IPS DF 6.9 (cell line): Measurements from ENCODE around the gene NPM3.

ENCODE experiments used
- DNase-seq: peaks from one replicate; pipeline ENCODE4 v3.0.0-alpha.2; 2013; ENCODE audit warnings: low read depth, low spot score
- H3K27ac ChIP-seq: one replicate; pipeline ENCODE4 v1.5.1; 2013; ENCODE audit warnings: low read length, control low read depth
- H3K27me3 ChIP-seq: 2 replicates; pipeline ENCODE4 v1.6.1; 2013; ENCODE audit warnings: mild to moderate bottlenecking, low read length; ENCODE audit not compliant: control insufficient read depth, insufficient read depth
- H3K36me3 ChIP-seq: 2 replicates; pipeline ENCODE4 v1.6.1; 2013; ENCODE audit warnings: low read length; ENCODE audit not compliant: control insufficient read depth, insufficient read depth
- H3K4me1 ChIP-seq: 2 replicates; pipeline ENCODE4 v1.6.1; 2013; ENCODE audit warnings: low read length; ENCODE audit not compliant: control insufficient read depth, insufficient read depth
- H3K4me3 ChIP-seq: 2 replicates; pipeline ENCODE4 v1.5.1; 2013; ENCODE audit warnings: mild to moderate bottlenecking, low read length
- H3K9me3 ChIP-seq: 2 replicates; pipeline ENCODE4 v1.6.1; 2013; ENCODE audit warnings: low read length, inconsistent platforms; ENCODE audit not compliant: control insufficient read depth, insufficient read depth
- WGBS: extraction: QIAGEN DNeasy Blood & Tissue Kit; methylation state at CpG from one replicate; pipeline ENCODE4 v1.1.7; 2013; ENCODE audit warnings: mixed read lengths, missing lambda C conversion rate; ENCODE audit not compliant: insufficient read length, insufficient coverage; 5-methylcytosine and 5-hydroxymethylcytosine counted together

Gene NPM3

DNA sequence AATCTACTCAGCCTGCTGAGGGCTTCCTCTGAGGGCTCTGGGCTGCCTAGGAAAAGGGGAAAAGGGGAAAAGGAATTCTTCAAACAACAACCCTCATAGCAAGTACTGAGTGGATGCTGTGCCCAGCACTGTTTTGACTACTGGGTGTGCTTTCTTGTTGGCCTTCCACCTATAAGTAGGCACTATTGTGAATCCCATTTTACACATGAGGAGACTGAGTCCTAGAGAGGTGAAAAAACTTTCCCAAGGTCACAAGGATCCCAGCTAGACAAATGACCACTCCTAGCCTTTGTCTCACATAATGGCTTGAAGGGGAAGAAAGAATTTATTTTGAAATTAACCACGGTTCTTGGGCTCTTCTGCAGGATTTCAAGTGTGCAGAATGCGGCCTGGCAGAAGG lies 24.4 kb downstream of the NPM3 start:
- H3K4me1 ChIP-seq: peaks cover 3% of the 10 kb centered on the region; the same call in 1 of the 2 replicates
- no peaks in the 10 kb centered on the region for H3K36me3 ChIP-seq
- H3K27me3 ChIP-seq: no peaks in the 10 kb centered on the region
- no peak for DNase-seq
- no peak overlapping the region for H3K27ac ChIP-seq
- no peaks in the 10 kb centered on the region for H3K9me3 ChIP-seq
- no peak overlapping the region for H3K4me3 ChIP-seq
- no CpG with 5 or more reads among the region's 2 CpGs for WGBS

DNA sequence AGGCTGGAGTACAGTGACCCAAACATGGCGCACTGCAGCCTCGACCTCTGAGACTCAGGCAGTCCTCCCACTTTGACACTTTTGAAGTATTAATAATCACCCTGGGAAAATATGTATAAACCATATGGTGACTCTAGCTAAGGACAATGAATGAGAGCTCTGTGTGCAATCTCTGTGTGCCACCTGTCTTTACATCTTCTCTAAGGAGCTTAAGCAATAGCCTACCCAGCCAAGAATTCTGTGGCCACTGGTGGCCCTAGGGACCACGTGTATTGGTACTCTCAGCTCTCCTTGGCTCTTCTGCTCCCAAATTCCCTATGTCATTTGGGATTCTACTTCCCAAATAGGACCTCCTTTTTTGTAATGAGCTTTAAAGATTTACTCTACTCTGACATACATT lies 31.0 kb downstream of the NPM3 start:
- H3K9me3 ChIP-seq: no peaks in the 10 kb centered on the region
- H3K36me3 ChIP-seq: no peaks in the 10 kb centered on the region
- no peaks in the 10 kb centered on the region for H3K27me3 ChIP-seq
- no peaks in the 10 kb centered on the region for H3K4me1 ChIP-seq
- no peak for DNase-seq
- whole genome bisulfite sequencing: no CpG with 5 or more reads among the region's 3 CpGs
- H3K4me3 ChIP-seq: no peak overlapping the region
- no peak overlapping the region for H3K27ac ChIP-seq

DNA sequence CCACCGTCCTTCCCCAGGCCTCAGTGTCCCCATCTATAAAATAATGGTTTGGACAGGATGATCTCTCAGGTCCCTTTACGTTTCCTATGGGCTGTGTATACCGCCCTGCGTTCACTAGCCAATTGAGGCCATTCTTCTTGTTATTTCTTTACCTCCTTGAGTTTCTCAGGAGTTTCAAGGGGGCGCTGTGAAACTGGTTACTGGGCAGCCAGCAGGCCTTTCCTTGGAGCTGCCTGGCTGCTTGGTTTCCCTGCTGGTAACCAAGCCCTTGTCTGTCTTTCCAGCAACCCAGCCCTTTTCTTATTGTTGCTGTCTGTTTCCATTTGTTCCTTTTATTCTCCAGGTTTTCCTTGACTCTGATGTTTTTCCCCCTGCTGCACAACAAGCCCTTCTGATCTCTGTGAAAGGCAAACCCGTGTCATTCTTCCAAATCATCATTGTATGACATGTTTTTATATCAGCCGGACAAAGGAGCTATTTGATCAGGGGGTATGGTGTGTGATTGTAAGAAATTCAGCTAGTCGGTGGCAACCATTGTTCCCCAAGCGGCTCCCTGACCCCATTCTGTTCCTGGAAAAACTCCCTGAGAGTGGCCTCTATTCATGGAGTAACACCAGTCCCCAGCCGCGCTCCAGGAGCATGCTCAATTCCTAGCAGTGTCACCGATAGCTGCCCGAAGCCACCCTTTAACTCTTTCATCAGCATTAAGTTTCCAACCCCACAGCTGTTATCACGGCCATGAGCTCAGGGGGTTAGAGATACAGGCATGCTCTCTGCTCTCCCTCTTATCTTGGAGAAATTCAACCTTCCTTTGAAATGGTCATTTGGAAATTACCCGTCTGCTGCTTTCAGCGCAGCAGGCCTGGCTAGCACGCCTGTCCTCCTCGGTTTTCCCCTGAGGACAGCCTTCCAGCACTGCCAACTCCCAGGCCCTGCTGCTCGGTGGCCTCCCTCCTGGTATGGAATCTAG lies 33.9 kb downstream of the NPM3 start:
- H3K9me3 ChIP-seq: no peaks in the 10 kb centered on the region
- H3K4me3 ChIP-seq: no peak overlapping the region
- H3K27ac ChIP-seq: no peak overlapping the region
- DNase-seq: peak; percentile 54
- no peaks in the 10 kb centered on the region for H3K36me3 ChIP-seq
- no CpG with 5 or more reads among the region's 19 CpGs for WGBS
- H3K27me3 ChIP-seq: no peaks in the 10 kb centered on the region
- H3K4me1 ChIP-seq: no peaks in the 10 kb centered on the region

DNA sequence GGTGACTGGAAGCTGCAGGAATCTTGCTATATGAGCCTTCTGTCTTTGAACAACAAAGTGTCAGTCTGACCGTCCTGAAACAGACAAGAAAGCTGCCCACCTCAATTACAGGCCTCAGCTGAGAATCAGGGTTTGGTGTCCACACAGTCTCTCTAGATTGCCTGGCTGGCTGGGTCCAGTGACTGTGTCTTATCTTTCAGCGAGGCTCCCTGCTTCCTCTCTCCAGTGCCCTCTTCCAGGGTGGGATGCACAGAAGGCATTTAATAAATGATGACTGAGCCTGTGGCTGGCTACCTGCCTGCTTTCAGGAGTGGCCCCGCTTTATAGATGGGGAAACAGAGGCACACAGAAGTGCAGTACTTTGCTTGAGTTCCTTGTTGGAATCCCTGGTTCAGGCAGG lies 34.8 kb downstream of the NPM3 start:
- Histone ChIP-seq H3K4me1 (no peaks in the 10 kb centered on the region), H3K4me3 (no peak overlapping the region), H3K9me3 (no peaks in the 10 kb centered on the region), H3K36me3 (no peaks in the 10 kb centered on the region), H3K27ac (no peak overlapping the region), H3K27me3 (no peaks in the 10 kb centered on the region)
- no CpG with 5 or more reads among the region's 3 CpGs for WGBS
- DNase-seq: no peak

DNA sequence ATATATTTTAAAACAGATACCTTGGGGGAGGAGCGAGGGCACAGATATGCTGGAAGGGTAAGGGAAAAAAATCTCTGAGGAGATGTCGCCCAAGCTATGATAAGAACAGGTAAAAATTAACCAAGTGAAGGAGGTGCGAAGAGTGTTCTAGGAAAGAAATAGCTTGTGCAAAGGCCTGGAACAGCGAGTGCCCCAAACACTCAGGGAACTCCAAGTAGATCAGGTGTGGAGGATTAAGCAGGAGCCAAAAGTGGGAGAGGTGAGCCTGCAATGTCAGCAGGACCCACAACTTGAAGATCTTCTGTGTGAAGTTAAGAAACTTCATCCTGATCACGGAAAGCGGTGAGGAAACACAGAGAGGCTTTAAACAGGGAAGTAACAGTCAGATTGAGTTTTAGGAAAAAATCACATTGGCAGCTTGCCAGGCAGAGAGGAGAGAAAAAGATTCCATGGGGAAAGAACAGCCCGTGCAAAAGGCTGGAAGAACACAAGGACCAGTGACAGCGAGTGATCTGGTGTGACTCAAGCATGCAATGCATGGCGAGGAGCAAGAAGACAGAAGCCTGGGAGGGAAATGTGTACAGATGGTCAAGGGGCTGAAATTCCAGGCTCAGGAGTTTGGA lies 38.1 kb downstream of the NPM3 start:
- Histone ChIP-seq H3K27ac (no peak overlapping the region), H3K9me3 (no peaks in the 10 kb centered on the region), H3K4me3 (no peak overlapping the region), H3K36me3 (no peaks in the 10 kb centered on the region), H3K4me1 (peaks cover 1% of the 10 kb centered on the region; the same call in 1 of the 2 replicates), H3K27me3 (no peaks in the 10 kb centered on the region)
- no peak for DNase-seq
- WGBS: no CpG with 5 or more reads among the region's 9 CpGs

DNA sequence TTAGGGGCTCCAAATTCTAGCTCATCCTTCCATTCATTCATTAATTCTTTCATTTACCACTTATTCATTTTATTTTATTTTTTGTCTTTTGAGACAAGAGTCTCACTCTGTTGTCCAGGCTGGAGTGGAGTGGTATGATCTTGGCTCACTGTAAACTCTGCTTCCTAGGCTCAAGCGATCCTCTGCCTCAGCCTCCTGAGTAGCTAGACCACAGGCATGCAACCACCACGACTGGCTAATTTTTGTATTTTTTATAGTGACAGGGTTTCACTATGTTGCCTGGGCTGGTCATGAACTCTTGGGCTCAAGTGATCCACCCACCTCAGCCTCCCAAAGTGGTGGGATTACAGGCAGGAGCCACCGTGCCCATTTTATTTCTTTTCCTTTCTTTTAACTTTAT lies 39.0 kb downstream of the NPM3 start:
- H3K27me3 ChIP-seq: no peaks in the 10 kb centered on the region
- no peaks in the 10 kb centered on the region for H3K9me3 ChIP-seq
- no CpG with 5 or more reads among the region's 3 CpGs for whole genome bisulfite sequencing
- DNase-seq: no peak
- H3K4me1 ChIP-seq: peaks cover 1% of the 10 kb centered on the region; the same call in 1 of the 2 replicates
- no peaks in the 10 kb centered on the region for H3K36me3 ChIP-seq
- H3K27ac ChIP-seq: no peak overlapping the region
- H3K4me3 ChIP-seq: no peak overlapping the region

DNA sequence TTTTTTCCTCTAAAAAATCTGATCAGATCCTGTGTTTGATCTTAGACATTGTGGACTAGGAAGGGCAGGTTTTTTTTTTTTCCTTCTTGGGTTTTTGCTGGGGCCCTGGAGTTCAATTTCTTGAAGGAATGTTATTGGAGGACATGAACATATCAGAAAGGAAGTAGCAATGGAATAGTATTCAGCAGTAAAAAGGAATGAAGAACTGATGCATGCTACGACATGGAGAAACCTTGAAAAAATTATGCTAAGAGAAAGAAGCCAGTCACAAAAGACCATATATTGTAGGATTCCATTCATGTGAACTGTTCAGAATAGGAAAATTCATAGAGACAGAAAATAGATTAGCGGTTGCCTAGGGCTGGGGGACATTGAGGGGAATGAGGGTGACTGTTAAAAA lies 41.3 kb downstream of the NPM3 start:
- Histone ChIP-seq H3K4me3 (no peak overlapping the region), H3K27me3 (no peaks in the 10 kb centered on the region), H3K36me3 (no peaks in the 10 kb centered on the region), H3K27ac (no peak overlapping the region), H3K9me3 (no peaks in the 10 kb centered on the region), H3K4me1 (peaks cover 1% of the 10 kb centered on the region; the same call in 1 of the 2 replicates)
- no peak for DNase-seq
- no CpG with 5 or more reads among the region's 2 CpGs for WGBS

DNA sequence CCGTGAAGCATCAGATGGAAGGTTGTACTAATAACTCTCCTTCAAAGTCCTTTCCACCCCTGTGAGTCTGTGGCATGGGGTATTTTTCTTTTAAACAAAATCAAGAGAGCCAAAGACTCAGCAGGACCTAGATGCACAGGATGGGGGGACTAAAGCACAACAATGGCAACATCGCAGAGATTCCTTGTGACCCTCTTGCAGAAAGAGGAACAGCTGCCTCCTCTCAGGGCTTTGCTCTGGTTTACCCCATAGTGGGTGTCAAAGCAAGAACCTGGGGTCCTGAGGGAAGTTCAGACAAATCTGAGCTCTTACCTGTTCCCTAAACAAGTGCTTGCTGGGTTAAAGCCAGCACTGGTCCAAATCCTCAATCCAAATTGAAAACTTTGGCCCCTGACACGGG lies 46.6 kb downstream of the NPM3 start:
- H3K36me3 ChIP-seq: no peaks in the 10 kb centered on the region
- no peak for DNase-seq
- no CpG with 5 or more reads among the region's 3 CpGs for WGBS
- H3K9me3 ChIP-seq: no peaks in the 10 kb centered on the region
- H3K4me3 ChIP-seq: no peak overlapping the region
- no peaks in the 10 kb centered on the region for H3K27me3 ChIP-seq
- H3K27ac ChIP-seq: no peak overlapping the region
- peaks cover 1% of the 10 kb centered on the region; the same call in 1 of the 2 replicates for H3K4me1 ChIP-seq

DNA sequence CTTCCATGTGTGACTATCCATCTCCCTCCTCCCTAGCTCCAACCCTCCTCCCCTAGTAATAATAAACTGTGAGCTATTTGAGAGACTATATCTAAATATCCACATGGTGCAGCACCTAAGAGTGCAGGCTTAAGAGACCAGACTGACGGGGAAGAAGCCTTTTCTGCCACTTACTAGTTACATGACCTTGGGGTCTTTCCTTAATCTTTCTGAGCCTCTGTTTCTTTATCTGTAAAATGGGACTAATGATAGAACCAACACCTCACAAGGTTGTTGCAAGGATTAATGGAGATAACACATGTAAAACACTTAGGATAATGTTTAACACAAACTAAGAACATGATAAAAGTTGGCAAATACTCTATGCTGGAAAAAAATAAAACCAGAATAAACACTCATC lies 51.1 kb downstream of the NPM3 start:
- Histone ChIP-seq H3K4me1 (0 out of 2 replicates have a peak, but pooled peaks cover 1% of the 10 kb centered on the region), H3K9me3 (no peaks in the 10 kb centered on the region), H3K36me3 (no peaks in the 10 kb centered on the region), H3K4me3 (no peak overlapping the region), H3K27ac (no peak overlapping the region), H3K27me3 (no peaks in the 10 kb centered on the region)
- WGBS: no CpG with 5 or more reads among the region's 1 CpG
- no peak for DNase-seq
